SK-N-SH (cell line): ENCODE data around the gene WWC2. TPM values are rescaled to one million over a fixed set of nuclear protein-coding genes. Genes with fewer than 3 reads are reported as not detected.
A peak's percentile ranks its signal among the peaks of the same experiment; 100 is the strongest.

ENCODE experiments used
- CTCF ChIA-PET: fragments of 300-600, 350-600 bp; formaldehyde crosslinking; extraction: SDS; loops from one replicate; lab custom pipeline; 2021; lab: Yijun Ruan, JAX
- POLR2A ChIA-PET: fragments of 350-600 bp; sonication (Branson Sonifier 250); formaldehyde crosslinking; extraction: SDS; loops from one replicate; lab custom pipeline; 2020; ENCODE audit warnings: antibody characterized with exemption, inconsistent platforms; lab: Yijun Ruan, JAX
- DNase-seq: peaks from one replicate; pipeline ENCODE4 v3.0.0; 2012
- H2AFZ ChIP-seq: fragments of 200-600 bp; sonication (generic); 2 replicates; pipeline ENCODE4 v1.8.1; 2016; ENCODE audit warnings: antibody characterized with exemption, mild to moderate bottlenecking, low read depth
- H3F3A ChIP-seq: fragments of 200-600 bp; sonication (generic); replicated peaks from 2 replicates; pipeline ENCODE3; 2016; ENCODE audit warnings: antibody characterized with exemption, mild to moderate bottlenecking; ENCODE audit not compliant: insufficient read depth
- H3K27ac ChIP-seq, 2 experiments: fragments of 200-500 bp in 1 of 2; fragments of 200-600 bp in 1 of 2; sonication (Bioruptor generic) in 1 of 2; sonication (generic), shearing (Covaris generic) in 1 of 2; 2 replicates each; pipeline versions ENCODE4 v1.5.1 to v1.6.1; 2014 to 2016; ENCODE audit warnings: low read depth in 2 of 2, inconsistent platforms in 1 of 2, low read length in 1 of 2, mild to moderate bottlenecking in 1 of 2, mixed read lengths in 1 of 2
- H3K27me3 ChIP-seq: fragments of 200-600 bp; sonication (generic), shearing (Covaris generic); 2 replicates; pipeline ENCODE4 v1.6.1; 2016; ENCODE audit warnings: mixed run types; ENCODE audit not compliant: insufficient read depth
- H3K36me3 ChIP-seq, 2 experiments: fragments of 200-500 bp in 1 of 2; fragments of 200-600 bp in 1 of 2; sonication (Bioruptor generic) in 1 of 2; sonication (generic) in 1 of 2; replicated peaks in 1 of 2; 2 replicates each; pipeline versions ENCODE3 to v1.5.1; 2014 to 2016; ENCODE audit warnings: low read length in 1 of 2, mild to moderate bottlenecking in 1 of 2; ENCODE audit not compliant: insufficient read depth in 2 of 2, control insufficient read depth in 1 of 2
- H3K4me1 ChIP-seq, 2 experiments: fragments of 200-500 bp in 1 of 2; fragments of 200-600 bp in 1 of 2; sonication (Bioruptor generic) in 1 of 2; sonication (generic), shearing (Covaris generic) in 1 of 2; 2 replicates each; pipeline versions ENCODE4 v1.5.1 to v1.6.1; 2014 to 2016; ENCODE audit warnings: low read depth in 1 of 2, low read length in 1 of 2, mixed run types in 1 of 2; ENCODE audit not compliant: insufficient read depth in 2 of 2, control insufficient read depth in 1 of 2
- H3K4me2 ChIP-seq: fragments of 200-600 bp; sonication (generic), shearing (Covaris generic); 2 replicates; pipeline ENCODE4 v1.6.1; 2017; ENCODE audit warnings: mixed run types
- H3K4me3 ChIP-seq, 2 experiments: fragments of 200-500 bp in 1 of 2; fragments of 200-600 bp in 1 of 2; sonication (Bioruptor generic) in 1 of 2; sonication (generic), shearing (Covaris generic) in 1 of 2; 2 replicates each; pipeline versions ENCODE4 v1.5.1 to v1.8.1; 2014 to 2016; ENCODE audit warnings: low read depth in 2 of 2, inconsistent platforms in 1 of 2, low read length in 1 of 2, mild to moderate bottlenecking in 1 of 2, mixed read lengths in 1 of 2, moderate library complexity in 1 of 2
- H3K79me2 ChIP-seq: fragments of 200-600 bp; sonication (generic); 2 replicates; pipeline ENCODE4 v1.8.1; 2017; ENCODE audit warnings: mild to moderate bottlenecking; ENCODE audit not compliant: insufficient read depth
- H3K9ac ChIP-seq: fragments of 200-600 bp; sonication (generic); 2 replicates; pipeline ENCODE4 v1.6.1; 2017; ENCODE audit warnings: mixed run types
- H3K9me2 ChIP-seq: fragments of 200-600 bp; sonication (generic); 2 replicates; pipeline ENCODE4 v1.6.1; 2017; ENCODE audit warnings: mixed run types
- H3K9me3 ChIP-seq: fragments of 200-600 bp; sonication (generic); 2 replicates; pipeline ENCODE4 v1.6.1; 2017; ENCODE audit warnings: mixed run types, mild to moderate bottlenecking, moderate library complexity
- H4K20me1 ChIP-seq: fragments of 200-600 bp; sonication (generic); 2 replicates; pipeline ENCODE4 v1.6.1; 2017; ENCODE audit warnings: mild to moderate bottlenecking, mixed run types; ENCODE audit not compliant: insufficient read depth
- CTCF ChIP-seq: fragments of 200-600 bp; sonication (generic); IDR thresholded peaks from 2 replicates; pipeline ENCODE4 v1.6.1; 2017; ENCODE audit warnings: antibody characterized with exemption, mild to moderate bottlenecking, moderate library complexity
- EP300 ChIP-seq, 2 experiments: IDR thresholded peaks; 2 replicates each; pipeline versions ENCODE4 v1.4.0 to v1.6.1; 2012; ENCODE audit warnings: borderline replicate concordance in 1 of 2, low read depth in 1 of 2, low read length in 1 of 2
- EZH2phosphoT487 ChIP-seq: fragments of 200-600 bp; sonication (generic); IDR thresholded peaks from 2 replicates; pipeline ENCODE4 v1.6.1; 2017; ENCODE audit warnings: low read depth, mixed run types, mild to moderate bottlenecking, antibody characterized with exemption, moderate library complexity, borderline replicate concordance
- MXI1 ChIP-seq: IDR thresholded peaks from 2 replicates; pipeline ENCODE4 v1.6.1; 2012; ENCODE audit warnings: mild to moderate bottlenecking, low read depth, low read length, improper control_type of control experiment
- NRF1 ChIP-seq: IDR thresholded peaks from 2 replicates; pipeline ENCODE4 v1.6.1; 2012; ENCODE audit warnings: low read depth, mild to moderate bottlenecking, low read length
- POLR2AphosphoS5 ChIP-seq: IDR thresholded peaks from 2 replicates; pipeline ENCODE4 v1.6.1; 2012; ENCODE audit warnings: low read depth, low read length
- YY1 ChIP-seq: IDR thresholded peaks from 2 replicates; pipeline ENCODE4 v1.4.0; 2012; ENCODE audit warnings: low read depth, mild to moderate bottlenecking
- WGBS: methylation state at CpG from one replicate; pipeline ENCODE4 v1.1.6; 2017; ENCODE audit warnings: low lambda C conversion rate; 5-methylcytosine and 5-hydroxymethylcytosine counted together
- polyA plus RNA-seq, 3 experiments: library from polyadenylated mRNA; depleted of rRNA; stranded (reverse); fragments of >200 nt; gene quantifications; 2 replicates each; pipeline ENCODE4 v1.2.3, GENCODE V29; 2012
- TF ChIP-seq, protein P1 (sequence below): IDR thresholded peaks from 2 replicates; pipeline ENCODE4 v1.4.0; 2012; ENCODE audit warnings: low read depth

The WWC2 gene
- polyA plus RNA-seq, 1 of the 3 experiments (the other 2 are of a cell fraction): 18.4 TPM

DNA sequence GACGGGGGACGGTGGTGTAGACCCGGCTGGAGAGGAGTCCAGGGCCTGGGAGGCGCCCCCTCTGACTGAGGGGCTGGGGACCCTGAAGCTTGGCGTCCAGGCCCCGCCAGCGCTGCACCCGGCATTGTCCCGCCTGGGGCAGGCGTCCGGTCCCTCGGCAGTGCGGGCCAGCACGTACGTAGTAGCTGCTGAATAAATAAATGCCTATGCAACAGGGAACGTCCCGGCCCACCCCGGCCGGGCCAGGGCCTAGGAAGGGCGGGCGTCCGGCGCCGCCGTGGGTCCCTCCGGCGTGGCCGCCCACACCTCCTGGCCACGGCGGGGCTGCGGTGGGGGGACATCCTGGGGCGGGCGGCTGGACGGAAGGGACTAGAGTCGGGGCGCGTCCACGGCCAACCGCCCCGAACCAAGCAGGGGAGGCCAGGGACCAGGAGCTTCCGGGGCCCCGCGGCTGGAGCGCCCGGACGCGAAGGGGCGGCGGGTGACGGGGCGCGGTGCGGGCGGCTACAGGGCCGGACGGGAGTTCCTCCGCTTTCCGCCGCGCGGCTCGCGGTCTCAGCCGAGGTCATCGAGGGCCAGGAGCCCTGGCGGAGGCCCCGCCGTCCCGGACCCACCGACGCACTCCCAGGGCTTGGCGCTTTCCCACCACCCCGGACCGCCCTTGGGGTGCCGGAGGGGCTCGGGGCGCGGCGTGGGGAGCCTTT, 886 bp upstream of the WWC2 start:
- H3K27me3 ChIP-seq: no peaks in the 10 kb centered on the region
- peak overlapping the region; percentile 86 to 94 for H3K4me3 ChIP-seq
- H3K9me3 ChIP-seq: no peaks in the 10 kb centered on the region
- CTCF ChIA-PET: interaction anchor here (1.0 to 4.2 kb wide), 5 partner anchors 15 to 164 kb away, joined by 3 to 16 read pairs (median 10); no protein-coding TSS in a partner anchor
- H3K27ac ChIP-seq: peak overlapping the region; percentile 86 to 96
- peak overlapping the region; percentile 97; the same call in 1 of the 2 replicates for H3K4me2 ChIP-seq
- peak overlapping the region; percentile 85 for H2AFZ ChIP-seq
- 0 out of 4 replicates have a peak, but pooled peaks of 1 of the 2 experiments have one; percentile 0 for TF ChIP-seq EP300 (IDR thresholded peaks at IDR 0.05; ENCODE audit: borderline replicate concordance in 1 of 2, low read depth in 1 of 2, low read length in 1 of 2)
- no peak for TF ChIP-seq EZH2phosphoT487
- TF ChIP-seq YY1: no peak
- H3K79me2 ChIP-seq: peaks cover 40% of the 10 kb centered on the region
- no peaks in the 10 kb centered on the region for H3K9me2 ChIP-seq
- POLR2A ChIA-PET: no interaction called here
- H3K4me1 ChIP-seq: peaks cover 2 to 38% of the 10 kb centered on the region in 2 experiments
- peaks cover 9% of the 10 kb centered on the region for H3F3A ChIP-seq
- peak overlapping the region; percentile 98 for H3K9ac ChIP-seq
- no peaks in the 10 kb centered on the region for H3K36me3 ChIP-seq
- peak; percentile 81 for DNase-seq
- WGBS: 20% methylated on average over 12 of the region's 79 CpGs
- H4K20me1 ChIP-seq: peaks cover 27% of the 10 kb centered on the region

GRCh38 chr4:183099537-183100297, 660 bp downstream of the WWC2 start:
- H3K4me1 ChIP-seq: peaks cover 2 to 30% of the 10 kb centered on the region in 2 experiments
- H3K9ac ChIP-seq: peak overlapping the region; percentile 98
- TF ChIP-seq CTCF (peak; percentile 19; the same call in 1 of the 2 replicates), NRF1 (no peak), POLR2AphosphoS5 (no peak), MXI1 (0 out of 2 replicates have a peak, but pooled peaks have one; percentile 15)
- TF ChIP-seq, protein P1, sequence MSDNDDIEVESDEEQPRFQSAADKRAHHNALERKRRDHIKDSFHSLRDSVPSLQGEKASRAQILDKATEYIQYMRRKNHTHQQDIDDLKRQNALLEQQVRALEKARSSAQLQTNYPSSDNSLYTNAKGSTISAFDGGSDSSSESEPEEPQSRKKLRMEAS: peak; percentile 52; the same call in 1 of the 2 replicates
- H4K20me1 ChIP-seq: peaks cover 27% of the 10 kb centered on the region
- no peaks in the 10 kb centered on the region for H3K36me3 ChIP-seq
- no peaks in the 10 kb centered on the region for H3K9me3 ChIP-seq
- CTCF ChIA-PET: interaction anchor here (1.0 to 3.6 kb wide), 5 partner anchors 9 to 163 kb away, joined by 3 to 16 read pairs (median 3); no protein-coding TSS in a partner anchor
- H3K4me3 ChIP-seq: peak overlapping the region; percentile 86 to 94
- H3K27ac ChIP-seq: peak overlapping the region; percentile 71 to 96; a peak in 3 of 4 replicates
- WGBS: 8% methylated on average over 12 of the region's 73 CpGs
- H3K27me3 ChIP-seq: no peaks in the 10 kb centered on the region
- peaks cover 55% of the 10 kb centered on the region for H3K79me2 ChIP-seq
- H2AFZ ChIP-seq: peak overlapping the region; percentile 60; the same call in 1 of the 2 replicates
- H3F3A ChIP-seq: peaks cover 8% of the 10 kb centered on the region
- H3K9me2 ChIP-seq: no peaks in the 10 kb centered on the region
- no peak for DNase-seq
- peak overlapping the region; percentile 97 for H3K4me2 ChIP-seq
- POLR2A ChIA-PET: no interaction called here
